ENCODE measurements around the gene MAP7. TPM values are rescaled to one million over a fixed set of nuclear protein-coding genes. Genes with fewer than 3 reads are reported as not detected.
"Not testable (repeated sequence)": the region's sequence is repeated elsewhere in the genome, so short reads cannot be mapped to it uniquely, and the experiment has no call there.

The MAP7 gene
- total RNA-seq, 1 donor from 2014 or later: 1.2 TPM

DNA sequence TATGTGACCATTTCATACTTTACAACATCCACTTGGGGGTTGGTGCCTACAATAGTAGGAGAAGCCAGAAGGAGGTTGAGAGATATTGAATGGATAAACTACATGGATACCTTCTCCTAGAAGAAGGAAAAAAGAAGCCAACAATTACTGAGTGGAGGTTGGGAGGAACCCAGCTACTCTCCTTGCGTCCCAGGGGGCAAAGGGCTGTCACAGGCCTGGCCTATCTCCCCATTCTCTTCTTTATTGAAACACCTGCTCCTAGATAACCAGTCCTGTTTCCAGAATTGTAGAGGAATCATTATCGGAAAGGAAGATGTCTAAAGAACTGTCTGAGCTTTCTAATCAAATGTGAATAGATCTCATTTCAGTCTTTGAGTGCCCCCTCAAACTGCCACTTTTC, 115.1 kb downstream of the MAP7 start:
- no peak for DNase-seq (ENCODE audit: low spot score)

GRCh38 chr6:136431306-136431705, 118.9 kb downstream of the MAP7 start:
- H3K4me1 Mint-ChIP-seq (ENCODE audit: low read depth); H3K9me3 Mint-ChIP-seq; H3K27ac Mint-ChIP-seq; H3K36me3 Mint-ChIP-seq (ENCODE audit: low read depth); intact Hi-C loops (cut with micrococcal nuclease); H3K4me3 Mint-ChIP-seq (ENCODE audit: low read depth); DNase-seq (ENCODE audit: low spot score): not testable (repeated sequence)
- H3K27me3 Mint-ChIP-seq (ENCODE audit: low read depth): peaks cover 24% of the 10 kb centered on the region

More for the DNA sequence above, 115.1 kb downstream of the MAP7 start:
- Mint-ChIP-seq H3K4me1 (ENCODE audit: low read depth) (no peaks in the 10 kb centered on the region), H3K4me3 (ENCODE audit: low read depth) (no peak overlapping the region), H3K9me3 (no peaks in the 10 kb centered on the region), H3K27ac (no peak overlapping the region), H3K27me3 (ENCODE audit: low read depth) (peaks cover 20% of the 10 kb centered on the region), H3K36me3 (ENCODE audit: low read depth) (no peaks in the 10 kb centered on the region)
- intact Hi-C loops (cut with micrococcal nuclease): no loop called here

GRCh38 chr6:136429264-136430065, 120.8 kb downstream of the MAP7 start:
- DNase-seq (ENCODE audit: low spot score): no peak
- peaks cover 24% of the 10 kb centered on the region for H3K27me3 Mint-ChIP-seq (ENCODE audit: low read depth)
- H3K4me1 Mint-ChIP-seq (ENCODE audit: low read depth): no peaks in the 10 kb centered on the region
- no peak overlapping the region for H3K4me3 Mint-ChIP-seq (ENCODE audit: low read depth)
- no peak overlapping the region for H3K27ac Mint-ChIP-seq
- H3K9me3 Mint-ChIP-seq: no peaks in the 10 kb centered on the region
- H3K36me3 Mint-ChIP-seq (ENCODE audit: low read depth): no peaks in the 10 kb centered on the region
- intact Hi-C loops (cut with micrococcal nuclease): no loop called here

DNA sequence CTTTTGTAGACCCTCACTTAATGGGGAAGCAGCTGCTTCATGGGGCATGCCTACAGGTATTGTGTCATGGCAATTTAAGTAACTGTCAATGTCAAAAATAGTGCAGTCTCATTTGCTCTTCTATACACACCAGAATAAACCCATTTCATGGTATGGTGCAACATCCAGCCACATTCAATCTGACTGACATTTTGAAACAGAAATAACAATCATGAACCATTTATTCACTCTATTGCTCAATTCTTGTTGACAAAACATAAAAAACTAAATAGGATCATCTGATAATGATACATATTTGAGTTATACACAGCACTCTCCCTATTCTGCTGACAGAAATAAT, 122.9 kb downstream of the MAP7 start:
- Mint-ChIP-seq H3K27ac (no peak overlapping the region), H3K4me3 (ENCODE audit: low read depth) (no peak overlapping the region), H3K36me3 (ENCODE audit: low read depth) (no peaks in the 10 kb centered on the region), H3K27me3 (ENCODE audit: low read depth) (peaks cover 20% of the 10 kb centered on the region), H3K9me3 (no peaks in the 10 kb centered on the region), H3K4me1 (ENCODE audit: low read depth) (no peaks in the 10 kb centered on the region)
- intact Hi-C loops (cut with micrococcal nuclease): no loop called here
- DNase-seq (ENCODE audit: low spot score): no peak

GRCh38 chr6:136426627-136427377, 123.4 kb downstream of the MAP7 start:
- intact Hi-C loops (cut with micrococcal nuclease): no loop called here
- Mint-ChIP-seq H3K9me3 (no peaks in the 10 kb centered on the region), H3K27ac (no peak overlapping the region), H3K4me3 (ENCODE audit: low read depth) (no peak overlapping the region), H3K4me1 (ENCODE audit: low read depth) (no peaks in the 10 kb centered on the region), H3K27me3 (ENCODE audit: low read depth) (peaks cover 18% of the 10 kb centered on the region), H3K36me3 (ENCODE audit: low read depth) (no peaks in the 10 kb centered on the region)
- DNase-seq (ENCODE audit: low spot score): no peak

DNA sequence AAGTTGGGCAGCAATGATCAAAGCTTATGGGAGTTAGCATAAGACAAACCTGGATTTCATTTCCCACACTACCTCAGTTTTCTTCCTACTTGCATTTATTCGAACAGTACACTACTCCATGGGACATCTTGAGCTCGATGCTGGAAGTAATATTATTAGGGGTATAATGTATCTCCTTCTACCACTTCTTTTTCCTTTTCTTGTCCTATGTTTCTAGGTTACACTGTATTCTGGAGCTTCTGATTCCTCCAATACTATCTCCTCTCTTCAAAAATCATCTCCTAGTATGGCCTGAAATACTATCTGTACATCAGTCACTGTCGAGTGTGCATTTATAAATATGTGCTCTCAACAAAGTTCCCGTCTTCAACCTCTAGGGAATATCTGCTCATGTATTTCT, 124.4 kb downstream of the MAP7 start:
- intact Hi-C loops (cut with micrococcal nuclease): no loop called here
- H3K36me3 Mint-ChIP-seq (ENCODE audit: low read depth): no peaks in the 10 kb centered on the region
- no peaks in the 10 kb centered on the region for H3K9me3 Mint-ChIP-seq
- H3K27me3 Mint-ChIP-seq (ENCODE audit: low read depth): peaks cover 16% of the 10 kb centered on the region
- no peak for DNase-seq (ENCODE audit: low spot score)
- H3K4me3 Mint-ChIP-seq (ENCODE audit: low read depth): no peak overlapping the region
- no peak overlapping the region for H3K27ac Mint-ChIP-seq
- no peaks in the 10 kb centered on the region for H3K4me1 Mint-ChIP-seq (ENCODE audit: low read depth)

GRCh38 chr6:136424901-136425300, 125.3 kb downstream of the MAP7 start:
- Mint-ChIP-seq H3K4me3 (ENCODE audit: low read depth) (no peak overlapping the region), H3K36me3 (ENCODE audit: low read depth) (no peaks in the 10 kb centered on the region), H3K4me1 (ENCODE audit: low read depth) (no peaks in the 10 kb centered on the region), H3K9me3 (no peaks in the 10 kb centered on the region), H3K27ac (no peak overlapping the region), H3K27me3 (ENCODE audit: low read depth) (peaks cover 14% of the 10 kb centered on the region)
- intact Hi-C loops (cut with micrococcal nuclease): no loop called here
- DNase-seq (ENCODE audit: low spot score): no peak

DNA sequence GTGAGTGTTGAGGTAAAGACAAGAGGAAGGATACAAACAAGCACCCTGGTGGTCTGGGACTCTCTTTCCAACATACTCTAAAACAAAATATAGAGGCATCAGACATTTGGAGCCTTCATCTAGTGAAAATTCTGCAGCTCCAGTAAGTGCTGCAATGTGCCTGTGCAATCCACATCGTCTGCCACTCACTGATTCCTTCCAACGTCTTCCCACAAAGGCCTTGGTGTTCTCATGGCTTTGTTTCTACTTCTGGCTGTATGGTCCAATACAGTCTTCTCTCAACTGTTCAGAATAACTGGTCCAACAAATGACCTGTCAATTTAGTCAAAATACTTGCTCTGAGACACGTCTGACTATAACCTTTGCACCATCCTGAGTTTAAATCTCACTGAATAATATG, 125.8 kb downstream of the MAP7 start:
- Mint-ChIP-seq H3K9me3 (no peaks in the 10 kb centered on the region), H3K27me3 (ENCODE audit: low read depth) (peaks cover 14% of the 10 kb centered on the region), H3K27ac (no peak overlapping the region), H3K4me1 (ENCODE audit: low read depth) (no peaks in the 10 kb centered on the region), H3K36me3 (ENCODE audit: low read depth) (no peaks in the 10 kb centered on the region), H3K4me3 (ENCODE audit: low read depth) (no peak overlapping the region)
- no peak for DNase-seq (ENCODE audit: low spot score)
- intact Hi-C loops (cut with micrococcal nuclease): no loop called here

DNA sequence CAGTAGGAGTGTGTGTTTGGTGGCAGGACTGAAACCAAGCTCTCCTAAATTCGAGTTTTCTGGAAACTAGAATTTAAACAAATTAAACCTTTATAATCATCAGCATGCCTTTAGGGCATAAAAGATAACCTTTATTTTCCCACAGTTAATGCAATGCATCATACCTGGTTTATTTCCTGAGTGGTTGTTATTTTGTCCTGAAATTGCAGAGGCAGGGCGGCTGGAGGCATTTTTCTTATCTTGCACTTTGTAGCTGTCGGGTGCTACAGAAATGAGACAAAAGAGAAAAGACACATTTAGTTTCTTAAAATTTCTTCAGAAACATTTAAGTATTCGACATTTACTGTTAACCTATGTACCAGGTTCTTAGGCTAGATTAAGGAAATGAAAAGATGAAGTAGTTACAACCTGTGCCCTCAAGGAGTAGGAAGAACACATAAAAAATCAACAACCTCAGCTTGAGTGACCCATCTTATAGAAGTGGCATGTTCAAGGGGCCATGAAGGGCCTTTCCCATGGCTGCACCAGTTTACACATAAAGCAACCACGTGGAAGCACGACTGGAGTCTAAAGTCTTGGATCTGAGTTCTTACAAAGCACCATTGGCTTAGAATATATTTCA, 128.6 kb downstream of the MAP7 start:
- Mint-ChIP-seq H3K36me3 (ENCODE audit: low read depth) (no peaks in the 10 kb centered on the region), H3K27ac (no peak overlapping the region), H3K4me1 (ENCODE audit: low read depth) (no peaks in the 10 kb centered on the region), H3K9me3 (no peaks in the 10 kb centered on the region), H3K4me3 (ENCODE audit: low read depth) (no peak overlapping the region), H3K27me3 (ENCODE audit: low read depth) (peaks cover 10% of the 10 kb centered on the region)
- intact Hi-C loops (cut with micrococcal nuclease): no loop called here
- no peak for DNase-seq (ENCODE audit: low spot score)

GRCh38 chr6:136420853-136421252, 129.4 kb downstream of the MAP7 start:
- Mint-ChIP-seq H3K9me3 (no peaks in the 10 kb centered on the region), H3K27me3 (ENCODE audit: low read depth) (peaks cover 5% of the 10 kb centered on the region), H3K27ac (no peak overlapping the region), H3K4me1 (ENCODE audit: low read depth) (no peaks in the 10 kb centered on the region), H3K4me3 (ENCODE audit: low read depth) (no peak overlapping the region), H3K36me3 (ENCODE audit: low read depth) (no peaks in the 10 kb centered on the region)
- intact Hi-C loops (cut with micrococcal nuclease): no loop called here
- no peak for DNase-seq (ENCODE audit: low spot score)

DNA sequence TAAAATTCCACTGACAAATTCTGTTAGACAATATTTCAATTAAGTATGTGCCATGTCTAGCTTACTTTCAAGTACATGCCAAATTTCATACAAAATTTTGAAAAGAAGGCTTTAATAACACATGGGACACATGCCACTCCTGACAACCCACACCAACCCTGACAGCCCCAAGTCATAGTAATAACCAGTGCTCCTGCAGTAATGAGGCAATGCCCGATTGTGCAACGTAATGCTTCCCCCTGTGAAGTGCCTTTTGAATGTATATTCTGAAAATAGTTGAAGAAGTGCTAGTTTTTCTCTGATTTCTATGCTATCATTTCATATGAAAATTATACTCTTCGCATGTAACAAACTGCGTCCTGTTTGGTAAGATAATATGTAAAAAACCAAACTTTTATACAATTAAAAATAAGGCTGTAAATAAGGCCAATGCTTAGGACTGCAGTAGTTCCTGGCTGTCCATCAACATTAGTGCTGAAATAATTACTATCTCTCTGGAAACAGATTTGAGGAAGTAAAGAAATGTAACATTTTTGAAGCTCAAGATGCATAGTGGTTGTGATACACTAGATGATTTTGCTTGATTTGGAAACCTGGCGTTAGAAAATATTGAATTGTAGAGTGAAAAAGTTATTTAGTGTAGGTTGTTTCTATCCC, 134.7 kb downstream of the MAP7 start:
- intact Hi-C loops (cut with micrococcal nuclease): no loop called here
- Mint-ChIP-seq H3K4me3 (ENCODE audit: low read depth) (no peak overlapping the region), H3K4me1 (ENCODE audit: low read depth) (peaks cover under 1% of the 10 kb centered on the region), H3K27me3 (ENCODE audit: low read depth) (no peaks in the 10 kb centered on the region), H3K9me3 (no peaks in the 10 kb centered on the region), H3K36me3 (ENCODE audit: low read depth) (no peaks in the 10 kb centered on the region), H3K27ac (no peak overlapping the region)
- DNase-seq (ENCODE audit: low spot score): no peak

GRCh38 chr6:136412410-136412809, 137.8 kb downstream of the MAP7 start:
- H3K27ac Mint-ChIP-seq: no peak overlapping the region
- intact Hi-C loops (cut with micrococcal nuclease): no loop called here
- no peaks in the 10 kb centered on the region for H3K9me3 Mint-ChIP-seq
- no peak for DNase-seq (ENCODE audit: low spot score)
- peaks cover 11% of the 10 kb centered on the region for H3K4me1 Mint-ChIP-seq (ENCODE audit: low read depth)
- peaks cover 2% of the 10 kb centered on the region for H3K27me3 Mint-ChIP-seq (ENCODE audit: low read depth)
- no peaks in the 10 kb centered on the region for H3K36me3 Mint-ChIP-seq (ENCODE audit: low read depth)
- H3K4me3 Mint-ChIP-seq (ENCODE audit: low read depth): no peak overlapping the region

Measured in activated T-helper 2 cell treated with anti-CD3 and anti-CD28 coated beads, Interferon-gamma antibody, Interleukin-2, Interleukin-4, amounts not matched to agents 10 μg/mL and 5 μg/mL and 100 μg/mL, durations not matched to agents 14 hours and 24 hours and 36 hours (primary cell).